H9 (cell line): ENCODE data around the gene SYP. TPM values are rescaled to one million over a fixed set of nuclear protein-coding genes. Genes with fewer than 3 reads are reported as not detected.
A peak's percentile ranks its signal among the peaks of the same experiment; 100 is the strongest.

Experiments
- DNase-seq: peaks from one replicate; pipeline ENCODE4 v3.0.0-alpha.2; 2017
- H2AFZ ChIP-seq: one replicate; pipeline ENCODE4 v1.6.1; 2013; ENCODE audit warnings: mild to moderate bottlenecking, low read length, control low read depth, moderate library complexity
- H2AK5ac ChIP-seq: 2 replicates; pipeline ENCODE4 v1.6.1; 2013; ENCODE audit warnings: low read length, control low read depth, mixed read lengths; ENCODE audit not compliant: insufficient read length
- H2BK120ac ChIP-seq: one replicate; pipeline ENCODE4 v1.6.1; 2013; ENCODE audit warnings: low read depth, mild to moderate bottlenecking, low read length, control low read depth, inconsistent platforms; ENCODE audit not compliant: poor library complexity, severe bottlenecking
- H2BK12ac ChIP-seq: 2 replicates; pipeline ENCODE4 v1.6.1; 2013; ENCODE audit warnings: low read length, control low read depth, mixed read lengths, low read depth; ENCODE audit not compliant: insufficient read length
- H2BK15ac ChIP-seq: 2 replicates; pipeline ENCODE4 v1.6.1; 2013; ENCODE audit warnings: low read depth, low read length, control low read depth
- H2BK20ac ChIP-seq: one replicate; pipeline ENCODE4 v1.6.1; 2013; ENCODE audit warnings: low read depth, mild to moderate bottlenecking, low read length, control low read depth, inconsistent platforms; ENCODE audit not compliant: poor library complexity, severe bottlenecking
- H2BK5ac ChIP-seq: 2 replicates; pipeline ENCODE4 v1.6.1; 2013; ENCODE audit warnings: low read length, control low read depth, mixed read lengths; ENCODE audit not compliant: insufficient read length
- H3K14ac ChIP-seq: 2 replicates; pipeline ENCODE4 v1.6.1; 2013; ENCODE audit warnings: low read length, control low read depth; ENCODE audit not compliant: insufficient read depth
- H3K18ac ChIP-seq: 2 replicates; pipeline ENCODE4 v1.6.1; 2013; ENCODE audit warnings: low read depth, mild to moderate bottlenecking, mixed read lengths, low read length, control low read depth; ENCODE audit not compliant: insufficient read length
- H3K23ac ChIP-seq: 2 replicates; pipeline ENCODE4 v1.6.1; 2013; ENCODE audit warnings: low read length, control low read depth, mixed read lengths, low read depth; ENCODE audit not compliant: insufficient read length
- H3K23me2 ChIP-seq: 2 replicates; pipeline ENCODE4 v1.6.1; 2013; ENCODE audit warnings: low read depth, mild to moderate bottlenecking, mixed read lengths, low read length, control low read depth; ENCODE audit not compliant: insufficient read length, poor library complexity, severe bottlenecking
- H3K27ac ChIP-seq: 2 replicates; pipeline ENCODE4 v1.5.1; 2013; ENCODE audit warnings: low read length, control low read depth, mixed read lengths, low read depth; ENCODE audit not compliant: insufficient read length
- H3K27me3 ChIP-seq: 2 replicates; pipeline ENCODE4 v1.6.1; 2013; ENCODE audit warnings: low read length, control low read depth, inconsistent platforms; ENCODE audit not compliant: insufficient read depth
- H3K4ac ChIP-seq: 2 replicates; pipeline ENCODE4 v1.6.1; 2013; ENCODE audit warnings: low read depth, mild to moderate bottlenecking, control low read depth, inconsistent platforms, low read length, moderate library complexity
- H3K4me1 ChIP-seq: 2 replicates; pipeline ENCODE4 v1.6.1; 2013; ENCODE audit warnings: low read length, control low read depth, inconsistent platforms; ENCODE audit not compliant: insufficient read depth
- H3K4me2 ChIP-seq: 2 replicates; pipeline ENCODE4 v1.6.1; 2013; ENCODE audit warnings: low read length, control low read depth, mixed read lengths; ENCODE audit not compliant: insufficient read length, insufficient read depth
- H3K56ac ChIP-seq: 2 replicates; pipeline ENCODE4 v1.6.1; 2013; ENCODE audit warnings: low read depth, mild to moderate bottlenecking, mixed read lengths, low read length, control low read depth; ENCODE audit not compliant: insufficient read length
- H3K79me1 ChIP-seq: 2 replicates; pipeline ENCODE4 v1.6.1; 2013; ENCODE audit warnings: low read depth, mild to moderate bottlenecking, moderate library complexity, low read length, control low read depth, inconsistent platforms; ENCODE audit not compliant: insufficient read depth, poor library complexity, severe bottlenecking
- H3K79me2 ChIP-seq: 2 replicates; pipeline ENCODE4 v1.6.1; 2013; ENCODE audit warnings: low read length, control low read depth, inconsistent platforms; ENCODE audit not compliant: insufficient read depth
- H3K9ac ChIP-seq: 2 replicates; pipeline ENCODE4 v1.6.1; 2013; ENCODE audit warnings: low read length, control low read depth, mixed read lengths; ENCODE audit not compliant: insufficient read length; ENCODE audit errors: extremely low read depth
- H3K9me3 ChIP-seq: one replicate; pipeline ENCODE4 v1.6.1; 2013; ENCODE audit warnings: low read depth, low read length, inconsistent platforms; ENCODE audit not compliant: control insufficient read depth
- H3T11ph ChIP-seq: one replicate; pipeline ENCODE4 v1.6.1; 2013; ENCODE audit warnings: mild to moderate bottlenecking, low read length, control low read depth, inconsistent platforms
- H4K20me1 ChIP-seq: one replicate; pipeline ENCODE4 v1.6.1; 2013; ENCODE audit not compliant: control insufficient read depth, insufficient read length, insufficient read depth
- H4K5ac ChIP-seq: 2 replicates; pipeline ENCODE4 v1.6.1; 2013; ENCODE audit warnings: low read depth, mild to moderate bottlenecking, mixed read lengths, low read length, control low read depth; ENCODE audit not compliant: insufficient read length
- H4K8ac ChIP-seq: replicated peaks from 2 replicates; pipeline ENCODE4 v1.6.1; 2013; ENCODE audit warnings: low read length, control low read depth, mixed read lengths, low read depth; ENCODE audit not compliant: insufficient read length
- H4K91ac ChIP-seq: 2 replicates; pipeline ENCODE4 v1.6.1; 2013; ENCODE audit warnings: low read depth, mild to moderate bottlenecking, moderate library complexity, mixed read lengths, low read length, control low read depth; ENCODE audit not compliant: insufficient read length
- H3K27ac Mint-ChIP-seq, 3 experiments: 2 replicates in 2 of 3; 3 replicates in 1 of 3; pipeline ENCODE4 v1.8.0; 2020 to 2021; ENCODE audit warnings: mixed read lengths in 3 of 3, mild to moderate bottlenecking in 1 of 3, moderate library complexity in 1 of 3
- H3K27me3 Mint-ChIP-seq: 2 replicates; pipeline ENCODE4 v1.8.0; 2021; ENCODE audit warnings: low read depth, mild to moderate bottlenecking, moderate library complexity, mixed read lengths
- H3K36me3 Mint-ChIP-seq, 3 experiments: 2 replicates in 2 of 3; 3 replicates in 1 of 3; pipeline ENCODE4 v1.8.0; 2020 to 2021; ENCODE audit warnings: low read depth in 3 of 3, mixed read lengths in 3 of 3; ENCODE audit not compliant: insufficient read depth in 1 of 3
- H3K4me1 Mint-ChIP-seq, 2 experiments: 2 replicates each; pipeline ENCODE4 v1.8.0; 2020; ENCODE audit warnings: mixed read lengths in 2 of 2
- H3K4me3 Mint-ChIP-seq, 2 experiments: 2 replicates in 1 of 2; 3 replicates in 1 of 2; pipeline ENCODE4 v1.8.0; 2020 to 2021; ENCODE audit warnings: mild to moderate bottlenecking in 2 of 2, mixed read lengths in 2 of 2, moderate library complexity in 1 of 2
- H3K9me3 Mint-ChIP-seq, 2 experiments: 2 replicates in 1 of 2; 3 replicates in 1 of 2; pipeline ENCODE4 v1.8.0; 2020; ENCODE audit warnings: mild to moderate bottlenecking in 2 of 2, mixed read lengths in 2 of 2, moderate library complexity in 1 of 2
- CTCF ChIP-seq: fragments of 200-600 bp; sonication (generic); conservative IDR thresholded peaks from 3 replicates; pipeline ENCODE4 v1.8.0; 2021; ENCODE audit warnings: antibody characterized with exemption, mild to moderate bottlenecking
- WGBS: extraction: QIAGEN DNeasy Blood & Tissue Kit; methylation state at CpG from one replicate; pipeline ENCODE4 v1.1.7; 2013; ENCODE audit warnings: missing lambda C conversion rate, low lambda C conversion rate, mixed read lengths; ENCODE audit not compliant: insufficient read length; ENCODE audit errors: extremely low coverage; 5-methylcytosine and 5-hydroxymethylcytosine counted together
- total RNA-seq: library from RNA; stranded (reverse); gene quantifications from 2 replicates; pipeline ENCODE4 v1.2.1, GENCODE V29; 2021

The SYP gene
- total RNA-seq, 1 experiment from 2014 or later, result 1.8 TPM

- H2BK12ac ChIP-seq, result no peak overlapping the region
- peak overlapping the region; percentile 87 for H3K4me2 ChIP-seq
- no peak overlapping the region for H3K14ac ChIP-seq
- no peak overlapping the region for H2BK20ac ChIP-seq
- no peak overlapping the region for H4K5ac ChIP-seq
- H3K27me3 Mint-ChIP-seq, result peaks cover 45% of the 10 kb centered on the region
- H3K23ac ChIP-seq, result no peak overlapping the region
- H2AFZ ChIP-seq, result no peak overlapping the region
- H3K4me1 Mint-ChIP-seq, result peaks cover 9 to 25% of the 10 kb centered on the region in 2 experiments
- no peak overlapping the region for H3K4ac ChIP-seq
- WGBS, result no CpG with 5 or more reads among the region's 3 CpGs
- H3K4me3 Mint-ChIP-seq, result peak overlapping the region; percentile 22 to 53; a peak in 4 of 5 replicates
- TF ChIP-seq CTCF, result no peak
- H3K36me3 Mint-ChIP-seq, result peaks cover 0 to 8% (median 4%) of the 10 kb centered on the region in 3 experiments; a peak in 3 of 7 replicates
- H3K9ac ChIP-seq, result no peak overlapping the region
- no peaks in the 10 kb centered on the region for H3K79me2 ChIP-seq
- H3K23me2 ChIP-seq, result peaks cover 25% of the 10 kb centered on the region
- no peak overlapping the region for H4K8ac ChIP-seq
- no peak overlapping the region for H2BK120ac ChIP-seq
- no peak for DNase-seq
- H2AK5ac ChIP-seq, result no peak overlapping the region
- H3K27me3 ChIP-seq, result no peaks in the 10 kb centered on the region; the same call in 1 of the 2 replicates
- no peak overlapping the region for H2BK15ac ChIP-seq
- peaks cover 12% of the 10 kb centered on the region for H3K9me3 ChIP-seq
- H3K56ac ChIP-seq, result no peak overlapping the region
- no peak overlapping the region for H3K27ac Mint-ChIP-seq
- no peaks in the 10 kb centered on the region for H3K79me1 ChIP-seq
- H3K4me1 ChIP-seq, result no peaks in the 10 kb centered on the region
- no peak overlapping the region for H4K91ac ChIP-seq
- no peak overlapping the region for H3T11ph ChIP-seq
- no peaks in the 10 kb centered on the region for H4K20me1 ChIP-seq
- H3K27ac ChIP-seq, result no peak overlapping the region
- H3K18ac ChIP-seq, result no peak overlapping the region
- peaks cover 57 to 68% of the 10 kb centered on the region in 2 experiments for H3K9me3 Mint-ChIP-seq
- no peak overlapping the region for H2BK5ac ChIP-seq
Observed at GRCh38 chrX:49167740-49168108, 32.3 kb downstream of the SYP start.
